Duodenal mucosa (tissue), 2 donors: ENCODE measurements around the gene CRELD1.

Source experiments
- H3K27ac ChIP-seq: one replicate; pipeline ENCODE4 v1.7.0; 2013; ENCODE audit warnings: low read depth, low read length
- H3K27me3 ChIP-seq, 2 donors: one replicate each; pipeline ENCODE4 v1.7.0; 2013; ENCODE audit warnings: low read length in 2 of 2, control low read depth in 1 of 2; ENCODE audit not compliant: insufficient read depth in 2 of 2, control insufficient read depth in 1 of 2
- H3K36me3 ChIP-seq, 2 donors: one replicate each; pipeline ENCODE4 v1.7.0; 2013; ENCODE audit warnings: low read length in 2 of 2, control low read depth in 1 of 2; ENCODE audit not compliant: insufficient read depth in 2 of 2, control insufficient read depth in 1 of 2
- H3K4me1 ChIP-seq, 2 donors: one replicate each; pipeline ENCODE4 v1.7.0; 2013; ENCODE audit warnings: low read length in 2 of 2, control low read depth in 1 of 2; ENCODE audit not compliant: insufficient read depth in 2 of 2, control insufficient read depth in 1 of 2
- H3K4me3 ChIP-seq, 2 donors: one replicate each; pipeline ENCODE4 v1.7.0; 2013; ENCODE audit warnings: low read length in 2 of 2, low read depth in 1 of 2
- H3K9ac ChIP-seq, 2 donors: one replicate each; pipeline ENCODE4 v1.7.0; 2013; ENCODE audit warnings: low read length in 2 of 2, low read depth in 1 of 2
- H3K9me3 ChIP-seq, 2 donors: one replicate each; pipeline ENCODE4 v1.7.0; 2013; ENCODE audit warnings: low read length in 2 of 2, control low read depth in 1 of 2; ENCODE audit not compliant: control insufficient read depth in 1 of 2

Gene CRELD1

DNA sequence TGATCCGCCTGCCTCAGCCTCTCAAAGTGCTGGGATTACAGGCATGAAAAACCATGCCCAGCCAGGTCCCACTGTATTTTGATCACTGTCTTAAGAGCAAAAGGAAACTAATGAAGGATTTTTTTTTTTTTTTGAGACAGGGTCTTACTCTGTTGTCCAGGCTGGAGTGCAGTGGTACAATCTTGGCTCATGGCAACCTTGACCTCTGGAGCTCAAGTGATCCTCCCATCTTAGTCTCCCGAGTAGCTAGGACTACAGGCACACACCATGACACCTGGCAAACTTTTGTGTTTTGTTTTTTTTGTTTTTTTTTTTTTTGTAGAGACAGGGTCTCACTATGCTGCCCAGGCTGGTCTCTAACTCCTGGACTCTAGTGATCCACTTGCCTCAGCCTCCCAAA, 46.6 kb downstream of the CRELD1 start:
- no peaks in the 10 kb centered on the region for H3K27me3 ChIP-seq
- no peak overlapping the region for H3K4me3 ChIP-seq
- no peak overlapping the region for H3K9ac ChIP-seq
- H3K9me3 ChIP-seq = no peaks in the 10 kb centered on the region
- no peak overlapping the region for H3K27ac ChIP-seq
- peaks cover 1 to 2% of the 10 kb centered on the region in 2 donors for H3K4me1 ChIP-seq
- peaks cover 9 to 33% of the 10 kb centered on the region in 2 donors for H3K36me3 ChIP-seq

GRCh38 chr3:9986230-9986725, 52.6 kb downstream of the CRELD1 start:
- peak overlapping the region; percentile 84 to 94 for H3K4me3 ChIP-seq
- H3K9me3 ChIP-seq = no peaks in the 10 kb centered on the region
- H3K4me1 ChIP-seq = peaks cover 12 to 20% of the 10 kb centered on the region in 2 donors
- H3K36me3 ChIP-seq = peaks cover 4 to 9% of the 10 kb centered on the region in 2 donors
- no peaks in the 10 kb centered on the region for H3K27me3 ChIP-seq
- no peak overlapping the region for H3K27ac ChIP-seq
- peak overlapping the region; percentile 73 to 95 for H3K9ac ChIP-seq

GRCh38 chr3:9994086-9994844, 60.6 kb downstream of the CRELD1 start:
- peaks cover 0 to 4% of the 10 kb centered on the region in 2 donors for H3K36me3 ChIP-seq
- H3K9me3 ChIP-seq = no peaks in the 10 kb centered on the region
- H3K4me1 ChIP-seq = no peaks in the 10 kb centered on the region
- H3K27ac ChIP-seq = no peak overlapping the region
- H3K27me3 ChIP-seq = no peaks in the 10 kb centered on the region
- no peak overlapping the region for H3K9ac ChIP-seq
- H3K4me3 ChIP-seq = no peak overlapping the region
